ENCODE results near the gene NAT9. TPM values are rescaled to one million over a fixed set of nuclear protein-coding genes. Genes with fewer than 3 reads are reported as not detected.

The NAT9 gene
- total and polyA plus RNA-seq, 2 experiments from 2014 or later = 37.3 to 37.5 TPM

- TF ChIP-seq ETS1 (IDR thresholded peaks at IDR 0.05) (no peak), POLR2AphosphoS5 (IDR thresholded peaks at IDR 0.05; ENCODE audit: low read depth) (no peak), EZH2phosphoT487 (IDR thresholded peaks at IDR 0.05; ENCODE audit: unreplicated experiment) (no peak), CREB1 (CRISPR knock-in tag; IDR thresholded peaks at IDR 0.05; ENCODE audit: low read depth) (no peak), REST (IDR thresholded peaks at IDR 0.05; ENCODE audit: unreplicated experiment) (no peak), ZNF114 (CRISPR knock-in tag; IDR thresholded peaks at IDR 0.05) (no peak), CTCF (conservative IDR thresholded peaks at IDR 0.05; ENCODE audit: low read depth in 2 of 2) (no peak)
Measured at GRCh38 chr17:74799097-74799496, 23.0 kb upstream of the NAT9 start (continued).

GRCh38 chr17:74798239-74798707 lies 22.1 kb upstream of the NAT9 start:
- H3F3A ChIP-seq (replicated peaks; ENCODE audit: low read depth) = no peaks in the 10 kb centered on the region
- no peaks in the 10 kb centered on the region for H3K79me2 ChIP-seq (replicated peaks; ENCODE audit: insufficient read depth)
- Mint-ChIP-seq H3K4me3 (no peak overlapping the region), H3K27me3 (ENCODE audit: insufficient read depth, low read depth, poor library complexity) (peaks cover 6% of the 10 kb centered on the region), H3K9me3 (no peaks in the 10 kb centered on the region), H3K36me3 (ENCODE audit: low read depth) (peaks cover 42% of the 10 kb centered on the region), H3K4me1 (no peaks in the 10 kb centered on the region), H3K27ac (no peak overlapping the region)
- H4K20me1 ChIP-seq (replicated peaks; ENCODE audit: insufficient read depth) = peaks cover 8% of the 10 kb centered on the region
- peaks cover 3% of the 10 kb centered on the region; the same call in 1 of the 2 replicates for H3K36me3 ChIP-seq (ENCODE audit: insufficient read depth)
- ATAC-seq (no peak), DNase-seq (ENCODE audit: low spot score) (no peak)
- H3K9me2 ChIP-seq (ENCODE audit: insufficient read depth) = no peaks in the 10 kb centered on the region
- no peak overlapping the region for H2AFZ ChIP-seq
- H3K4me2 ChIP-seq = no peak overlapping the region
- no peak overlapping the region for H3K27ac ChIP-seq (ENCODE audit: low read depth)
- no peaks in the 10 kb centered on the region for H3K27me3 ChIP-seq (ENCODE audit: insufficient read depth)
- TF ChIP-seq JUNB (IDR thresholded peaks at IDR 0.05; ENCODE audit: unreplicated experiment) (no peak), CREB1 (CRISPR knock-in tag; IDR thresholded peaks at IDR 0.05; ENCODE audit: low read depth) (no peak), CTCF (conservative IDR thresholded peaks at IDR 0.05; ENCODE audit: low read depth in 2 of 2) (no peak), EZH2 (IDR thresholded peaks at IDR 0.05; ENCODE audit: low read depth, unreplicated experiment) (no peak), ETS1 (IDR thresholded peaks at IDR 0.05) (no peak), NANOG (IDR thresholded peaks at IDR 0.05; ENCODE audit: borderline replicate concordance) (no peak), STAT1 (IDR thresholded peaks at IDR 0.05; ENCODE audit: unreplicated experiment) (no peak), REST (IDR thresholded peaks at IDR 0.05; ENCODE audit: unreplicated experiment) (no peak)
- no peak overlapping the region for H3K4me3 ChIP-seq
- H3K4me1 ChIP-seq (ENCODE audit: insufficient read depth) = no peaks in the 10 kb centered on the region
